Ovary (tissue), 3 donors: ENCODE results near the gene ALG8.

Experiments used
- CTCF ChIP-seq, 3 donors: fragments of 450-650 bp in 2 of 3; fragments of 200-600 bp in 1 of 3; IDR thresholded peaks; one replicate each; pipeline versions ENCODE4 v1.5.1 to v1.8.0; 2016 to 2022; ENCODE audit warnings: antibody characterized with exemption in 3 of 3, mild to moderate bottlenecking in 1 of 3
- EP300 ChIP-seq: sonication (generic); formaldehyde crosslinking; IDR thresholded peaks from one replicate; pipeline ENCODE4 v1.6.1; 2017; ENCODE audit warnings: antibody characterized with exemption
- POLR2A ChIP-seq: fragments of 450-650 bp; IDR thresholded peaks from one replicate; pipeline ENCODE4 v1.6.1; 2017; ENCODE audit warnings: antibody characterized with exemption, mild to moderate bottlenecking, moderate library complexity
- donor health status: DM: no; HTN: no; CAD: no.

GRCh38 chr11:78164471-78164870, 25.0 kb upstream of the ALG8 start:
- TF ChIP-seq CTCF (IDR thresholded peaks at IDR 0.05) = no peak
- no peak for TF ChIP-seq POLR2A
- TF ChIP-seq EP300 = no peak
